GM10847 (cell line): ENCODE measurements around the gene DOK1.

Source experiments
- POLR2A ChIP-seq: IDR thresholded peaks from 2 replicates; pipeline ENCODE4 v1.6.1; 2011; ENCODE audit not compliant: insufficient read length; ENCODE audit errors: extremely low read depth

Gene DOK1

DNA sequence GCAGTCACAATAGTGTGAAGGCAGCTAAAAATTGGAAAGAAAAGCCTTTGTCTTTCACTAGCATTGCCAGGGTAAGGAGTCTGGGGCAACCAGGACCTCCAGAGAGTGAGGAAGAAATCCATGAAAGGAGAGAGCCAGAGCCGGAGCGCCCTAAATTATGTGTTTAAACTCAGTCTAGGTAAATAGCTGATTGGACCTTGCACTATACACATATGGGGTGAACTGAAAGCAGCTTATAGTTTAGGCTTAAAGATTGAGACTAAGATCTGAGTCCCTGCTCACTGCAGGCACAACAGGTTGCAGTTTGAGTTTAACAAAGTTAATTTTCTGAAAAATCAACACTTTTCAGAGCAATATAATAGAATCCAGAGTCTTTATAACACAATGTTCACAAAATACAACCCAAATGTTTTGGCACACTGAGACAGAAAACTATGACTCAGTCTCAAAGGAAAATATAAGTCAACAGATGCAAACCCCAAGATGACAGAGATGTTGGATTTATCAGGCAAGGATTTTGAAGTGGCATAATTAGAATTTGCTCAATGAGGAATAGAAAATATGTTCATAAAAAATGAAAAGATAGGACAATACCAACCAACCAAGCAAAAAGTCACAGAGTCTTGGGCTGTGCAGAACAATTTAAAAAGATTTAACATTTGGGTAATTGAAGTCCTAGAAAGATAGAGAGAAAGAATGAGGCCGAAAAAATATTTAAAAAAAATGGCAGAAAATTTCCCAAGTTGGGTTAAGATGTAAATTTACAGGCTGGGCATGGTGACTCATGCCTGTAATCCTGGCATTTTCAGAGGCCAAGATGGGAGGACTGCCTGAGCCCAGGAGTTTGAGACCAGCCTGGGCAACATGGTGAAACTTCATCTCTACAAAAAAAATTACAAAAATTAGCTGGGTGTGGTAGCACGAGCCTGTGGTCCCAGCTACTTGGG lies 39.6 kb downstream of the DOK1 start:
- no peak for TF ChIP-seq POLR2A

DNA sequence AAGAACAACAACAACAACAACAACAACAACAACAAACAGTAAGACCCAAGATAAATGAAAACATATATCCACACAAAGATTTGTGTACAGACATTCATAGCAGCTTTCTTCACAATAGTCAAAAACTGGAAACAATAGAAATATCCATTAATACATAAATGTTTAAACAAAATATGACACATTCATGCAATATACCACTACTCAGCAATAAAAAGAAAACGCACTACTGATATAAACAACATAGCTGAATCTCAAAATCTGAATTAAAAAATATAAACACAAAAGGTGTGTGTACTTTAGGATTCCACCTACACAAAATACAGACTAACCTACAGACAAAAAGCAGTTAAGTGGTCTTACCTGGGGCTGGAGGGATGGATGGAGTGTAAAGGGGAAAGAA lies 42.1 kb downstream of the DOK1 start:
- TF ChIP-seq POLR2A = no peak

DNA sequence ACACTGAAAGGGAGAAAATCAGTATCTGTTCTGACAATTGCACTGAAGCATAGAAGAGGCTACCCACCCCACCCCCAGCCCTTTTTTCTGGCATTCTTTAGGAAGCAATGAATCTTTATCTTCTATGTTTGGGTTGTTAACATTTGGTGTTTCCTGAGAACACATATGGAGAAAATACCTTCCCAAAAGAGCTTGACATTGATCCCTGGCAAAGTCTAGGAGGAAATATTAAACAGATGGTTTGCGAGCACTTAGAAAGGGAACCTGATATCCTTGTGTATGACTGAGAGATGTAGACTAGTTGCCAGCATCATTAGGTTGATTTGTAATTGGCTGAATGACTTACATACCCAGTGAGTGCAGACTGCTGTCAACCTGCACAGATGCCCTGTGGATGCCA lies 42.9 kb downstream of the DOK1 start:
- no peak for TF ChIP-seq POLR2A

DNA sequence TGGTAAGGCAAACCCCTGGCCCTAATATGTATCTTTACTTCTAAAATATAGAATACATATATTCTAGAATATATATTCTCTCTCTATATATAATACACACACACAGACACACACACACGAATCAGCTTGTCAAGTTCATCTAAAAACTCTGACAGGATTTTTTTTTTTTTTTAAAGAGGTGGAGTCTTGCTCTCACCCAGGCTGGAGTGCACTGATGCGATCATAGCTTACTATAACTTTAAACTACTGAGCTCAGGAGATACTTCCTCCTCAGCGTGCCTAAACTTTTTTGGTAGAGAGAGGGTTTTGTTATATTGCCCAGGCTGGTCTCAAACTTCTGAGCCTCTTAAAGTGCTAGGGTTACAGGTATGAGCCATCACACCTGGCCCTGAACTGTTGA lies 45.2 kb downstream of the DOK1 start:
- no peak for TF ChIP-seq POLR2A

DNA sequence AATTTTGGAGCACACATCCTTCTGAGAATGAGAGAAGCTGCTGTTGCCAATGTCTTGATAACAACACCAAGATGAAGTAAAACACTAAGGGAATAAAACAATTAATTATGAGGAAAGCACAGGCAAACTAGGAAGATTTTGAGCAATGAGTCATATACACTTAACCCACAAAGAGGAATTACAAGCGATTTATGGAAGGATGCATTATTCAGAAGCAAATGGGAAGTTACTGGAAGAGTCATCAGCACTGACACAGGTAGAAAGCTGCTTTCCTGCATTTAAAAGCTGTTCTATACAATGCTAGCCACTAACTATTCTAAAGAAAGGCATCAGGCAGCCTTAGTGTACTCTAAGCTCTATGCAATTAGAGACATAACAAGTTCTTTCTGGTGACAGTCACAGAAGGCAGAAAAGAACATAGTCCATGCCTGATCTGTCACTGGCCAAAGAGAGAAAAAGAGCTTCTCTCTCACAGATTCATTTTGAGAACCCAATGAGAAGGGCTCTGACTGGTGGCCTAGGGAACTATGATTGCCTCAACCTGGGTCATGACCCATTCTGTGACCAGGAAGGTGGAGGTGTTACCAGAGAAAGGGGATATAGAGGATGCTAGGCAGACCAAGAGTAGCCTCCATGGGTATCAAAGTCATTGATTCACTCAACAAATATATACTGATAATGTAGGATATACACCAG lies 48.2 kb downstream of the DOK1 start:
- TF ChIP-seq POLR2A = no peak

DNA sequence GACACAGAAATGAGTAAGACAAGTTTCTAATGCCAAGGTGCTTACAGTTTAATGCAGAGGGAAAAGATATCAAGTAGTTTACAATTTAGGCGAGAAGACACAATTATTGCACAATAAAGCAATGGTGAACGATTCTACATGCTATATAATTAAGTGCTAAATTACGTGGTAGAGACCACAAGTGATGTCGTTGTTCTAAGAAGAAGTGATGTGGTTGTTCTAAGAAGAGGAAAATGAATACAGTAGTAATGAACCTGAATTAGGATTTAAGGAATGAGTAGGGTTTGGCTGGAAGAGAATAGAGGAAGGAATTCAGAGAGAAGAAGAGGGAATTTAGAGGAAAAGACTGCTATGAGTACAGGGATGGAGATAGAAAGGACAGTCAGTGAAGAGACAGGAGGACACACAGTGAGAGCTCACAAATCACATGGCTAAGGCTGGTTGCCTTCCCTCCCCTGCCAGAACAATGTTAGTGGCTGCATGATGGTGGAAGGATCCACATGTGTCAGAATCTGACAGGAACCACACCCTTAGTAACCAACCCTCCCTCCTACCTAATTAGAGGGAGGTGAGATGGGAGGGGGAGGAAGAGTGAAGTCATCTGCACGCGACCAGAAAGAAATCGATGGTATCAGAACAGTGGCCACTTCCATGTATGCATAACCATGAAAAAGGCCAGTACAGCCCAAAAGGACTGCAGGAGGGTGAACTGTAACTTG lies 48.9 kb downstream of the DOK1 start:
- no peak for TF ChIP-seq POLR2A

DNA sequence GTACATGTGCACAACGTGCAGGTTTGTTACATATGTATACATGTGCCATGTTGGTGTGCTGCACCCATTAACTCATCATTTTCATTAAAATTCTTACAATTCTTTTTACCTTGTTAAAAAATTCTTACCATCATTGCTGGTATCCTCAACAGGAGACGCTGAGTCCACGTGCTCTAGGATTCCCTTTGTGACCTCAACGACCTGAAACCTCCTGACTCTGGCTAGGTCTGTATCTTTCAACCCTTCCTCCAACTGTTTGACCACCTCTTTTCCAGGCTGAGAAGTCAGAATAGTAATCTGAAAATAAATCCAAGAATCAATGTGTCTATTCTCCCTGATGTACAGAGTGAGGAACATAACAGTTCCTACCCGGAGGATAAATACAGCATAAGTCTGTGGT lies 52.4 kb downstream of the DOK1 start:
- no peak for TF ChIP-seq POLR2A
